HL-60/S4 treated with retinoic acid at 250 ng/mL for 4 days and 3 days (cell line): ENCODE results near the gene ITPA.
"Not testable (repeated sequence)": the region's sequence is repeated elsewhere in the genome, so short reads cannot be mapped to it uniquely, and the experiment has no call there.

Experiments used
- in situ Hi-C: fragments of 300-500 bp; cut with MboI; formaldehyde crosslinking; loops from 2 replicates; pipeline ENCODE4 v1.7.0; 2022; ENCODE audit warnings: low sequenced_read_pairs

ITPA gene

DNA sequence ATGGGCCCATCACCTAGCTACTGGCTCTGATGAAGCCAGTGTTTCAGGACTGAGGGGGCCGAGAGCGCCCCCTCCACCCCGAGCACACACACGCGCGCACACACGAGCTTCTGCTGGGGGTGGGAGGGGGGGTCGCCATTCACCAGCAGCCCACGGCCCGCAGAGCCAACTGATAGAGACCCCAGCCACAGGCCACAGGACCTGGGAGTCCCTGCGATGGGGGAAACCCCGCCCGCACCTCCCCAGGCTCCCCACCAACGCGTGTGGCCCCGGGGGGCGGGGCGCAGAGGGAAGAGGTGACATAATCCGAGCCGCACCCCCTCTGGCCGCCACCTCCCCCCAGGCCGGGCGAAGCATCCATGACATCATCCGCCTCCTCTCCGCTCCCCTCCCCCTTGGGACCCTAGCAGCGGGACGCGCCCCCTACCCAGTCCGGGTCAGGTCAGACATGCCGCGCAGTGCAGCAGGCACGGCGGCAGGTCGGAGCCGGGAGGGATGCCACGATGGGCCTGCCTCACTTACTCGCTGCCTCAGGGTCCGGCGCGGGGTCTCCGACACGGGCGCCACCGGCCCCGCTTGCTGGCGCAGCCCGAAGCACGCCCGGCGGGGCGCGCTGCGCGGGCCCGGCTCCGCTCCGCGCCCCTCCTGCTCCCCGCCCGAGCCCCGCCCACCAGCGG, 36.2 kb upstream of the ITPA start, which contains the start of gene LZTS3:
Gene LZTS3 (minus strand): TSS at position 617 of the 677 bp plus-strand sequence. CDS start 6,386 bp downstream, outside the sequence.
- in situ Hi-C loops, result no loop called here

DNA sequence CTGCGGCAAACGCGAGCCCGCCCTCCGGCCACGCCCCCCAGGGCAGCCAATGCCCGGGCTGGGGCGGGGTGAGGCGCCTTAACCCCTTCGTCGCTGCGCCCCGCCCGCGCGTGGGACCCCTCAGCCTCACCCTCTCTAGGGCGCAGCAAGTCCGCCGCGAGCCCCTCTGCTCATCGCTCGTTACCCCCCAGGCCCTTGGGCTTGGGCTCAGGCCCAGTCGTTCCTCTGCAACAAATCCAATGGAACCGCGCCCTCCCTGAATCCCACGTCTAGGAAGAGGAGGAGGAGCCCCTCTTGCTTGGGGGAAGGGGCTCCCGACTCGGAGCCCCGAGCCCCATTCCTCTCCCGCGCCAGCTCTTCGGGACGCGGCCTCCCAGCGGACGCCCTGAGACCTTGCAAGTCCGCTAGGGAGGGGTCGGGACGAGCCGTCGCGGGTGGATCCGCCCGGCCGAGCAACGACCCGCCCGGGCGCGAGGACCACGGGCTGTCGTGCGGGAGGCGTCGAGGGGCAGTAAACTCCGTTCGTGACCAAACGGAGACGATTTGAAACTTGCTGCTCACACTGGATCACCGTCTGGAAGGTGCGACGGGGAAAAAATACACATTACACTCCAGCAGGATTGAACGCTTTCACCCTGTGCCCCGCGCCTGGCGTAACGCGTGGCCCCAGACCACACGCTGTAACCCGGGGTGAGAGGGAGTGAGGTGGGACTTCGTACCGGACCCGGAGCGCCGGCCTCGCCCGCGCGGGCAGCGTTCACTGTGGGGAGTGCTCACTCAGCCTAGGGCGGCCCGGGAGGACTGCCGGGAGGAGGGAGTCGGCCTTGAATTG, 35.5 kb upstream of the ITPA start:
- in situ Hi-C loops, result no loop called here

DNA sequence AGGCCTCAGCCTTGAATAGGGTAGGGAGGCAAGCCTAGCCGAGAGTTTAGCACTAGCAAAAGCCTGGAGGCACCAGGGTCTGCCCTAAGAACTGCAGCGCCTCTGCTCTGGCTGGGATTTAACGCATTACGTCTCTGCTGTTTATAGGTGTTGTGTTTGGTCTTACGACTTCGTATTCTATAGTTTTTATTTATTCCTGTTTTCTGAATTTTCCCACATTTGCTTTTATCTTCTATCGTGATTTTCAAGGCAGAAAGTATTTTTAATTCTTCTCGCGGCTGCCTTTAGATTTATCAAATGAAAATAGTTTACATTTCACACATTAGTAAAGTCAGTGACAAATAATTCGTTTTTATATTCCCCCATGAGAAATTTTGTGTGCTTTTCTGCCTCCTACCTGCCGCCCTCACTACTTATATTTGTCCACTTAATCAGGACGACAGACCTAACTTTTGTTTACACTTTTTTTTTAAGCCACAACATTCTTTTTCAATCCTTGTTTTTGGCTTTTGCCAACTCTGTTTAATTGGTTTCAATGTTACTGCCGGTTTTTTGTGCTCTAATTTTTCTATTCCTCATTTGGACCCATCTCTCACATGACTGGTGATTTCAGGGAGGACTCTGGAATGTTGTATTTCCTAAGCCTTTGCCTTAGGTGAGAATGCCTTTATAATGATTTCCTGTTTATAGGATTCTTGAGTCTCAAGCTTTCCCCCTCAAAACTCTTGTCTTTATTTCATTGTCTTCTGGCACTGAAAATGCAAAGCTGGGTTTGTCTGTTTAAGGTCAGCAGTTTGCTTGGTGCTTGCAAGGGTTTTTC, 34.6 kb upstream of the ITPA start:
- in situ Hi-C loops, result no loop called here

DNA sequence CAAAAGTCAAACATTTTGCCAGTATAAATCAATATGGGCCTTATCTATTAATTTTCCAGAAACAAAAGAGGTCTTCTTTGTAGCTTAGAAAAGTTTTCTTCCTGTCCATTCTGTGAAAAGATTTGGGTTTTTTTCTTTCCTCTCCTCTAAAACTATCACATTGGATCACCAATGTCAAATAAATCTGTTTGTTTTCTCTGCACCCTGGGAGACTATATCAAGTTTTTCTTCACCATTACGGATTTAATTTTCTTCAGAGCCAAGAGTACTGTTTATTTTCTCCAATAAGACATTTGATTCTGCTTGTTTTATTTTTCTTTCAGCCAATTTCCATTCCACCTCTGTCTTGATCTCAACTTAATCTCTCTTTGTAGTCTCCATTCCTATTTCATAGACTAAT, 34.0 kb upstream of the ITPA start:
- in situ Hi-C loops, result no loop called here

DNA sequence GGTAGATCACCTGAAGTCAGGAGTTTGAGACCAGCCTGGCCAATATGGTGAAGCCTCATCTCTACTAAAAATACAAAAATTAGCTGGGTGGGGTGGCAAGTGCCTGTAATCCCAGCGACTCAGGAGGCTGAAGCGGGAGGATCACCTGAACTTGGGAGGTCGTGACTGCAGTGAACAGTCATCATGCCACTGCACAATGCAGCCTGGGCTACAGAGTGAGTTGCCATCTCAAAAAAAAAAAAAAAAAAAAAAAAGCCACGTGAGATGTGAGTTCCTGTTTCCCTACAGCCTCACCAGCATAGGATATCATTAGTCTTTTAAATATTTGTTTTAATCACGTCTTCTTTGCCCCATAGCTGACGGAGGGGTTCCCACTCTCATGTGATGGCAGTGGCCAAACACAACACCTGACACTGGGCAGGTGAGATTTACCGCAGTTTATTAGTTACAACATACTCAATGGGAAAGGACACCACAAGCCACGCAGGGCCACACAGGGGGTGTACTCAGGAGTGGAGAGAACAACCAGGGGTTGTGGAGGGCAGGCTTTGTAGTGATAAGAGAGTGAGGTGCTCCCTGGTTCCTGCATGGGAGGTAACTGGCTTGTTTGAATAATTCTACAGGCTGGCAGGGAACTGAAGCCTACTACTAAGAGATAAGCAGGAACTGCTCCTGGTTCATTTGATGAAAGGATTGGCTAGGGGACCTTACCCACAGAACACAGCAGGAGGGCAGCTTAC, 31.4 kb upstream of the ITPA start:
- in situ Hi-C loops, result no loop called here

DNA sequence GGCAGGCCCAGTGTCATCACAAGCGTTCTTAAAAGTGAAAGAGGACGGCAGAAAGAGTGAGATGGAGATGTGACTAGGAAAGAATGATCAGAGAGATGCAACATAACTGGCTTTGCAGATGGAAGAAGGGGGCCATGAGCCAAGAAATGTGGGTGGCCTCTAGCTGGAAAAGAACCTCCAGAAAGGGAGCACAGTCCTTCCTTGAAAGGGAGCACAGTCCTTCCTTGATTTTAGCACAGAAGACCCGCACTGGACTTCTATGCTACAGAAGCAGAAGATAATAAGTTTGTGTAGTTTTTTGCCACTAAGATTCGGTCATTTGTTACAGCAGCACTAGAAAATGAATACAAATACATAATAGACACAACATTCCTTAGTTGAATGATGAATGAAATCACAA, 29.0 kb upstream of the ITPA start:
- in situ Hi-C loops, result no loop called here

DNA sequence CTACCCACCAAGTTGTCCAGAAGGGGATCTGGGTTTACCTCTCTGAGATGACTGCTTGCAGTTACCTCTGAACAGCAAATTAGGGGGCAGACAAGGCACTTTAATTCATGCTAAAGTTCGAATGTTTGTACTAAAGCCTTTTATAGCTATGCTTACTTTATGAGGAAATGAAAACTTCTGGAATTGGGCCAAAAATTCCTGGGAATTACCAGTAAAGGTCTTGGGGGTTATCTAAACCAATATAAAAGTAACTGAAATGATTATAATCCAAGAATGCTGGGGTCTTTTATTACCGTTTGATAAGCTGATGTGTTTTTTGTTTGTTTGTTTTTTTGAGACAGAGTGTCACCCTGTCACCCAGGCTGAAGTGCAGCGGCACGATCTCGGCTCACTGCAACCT, 28.0 kb upstream of the ITPA start:
- in situ Hi-C loops, result no loop called here

DNA sequence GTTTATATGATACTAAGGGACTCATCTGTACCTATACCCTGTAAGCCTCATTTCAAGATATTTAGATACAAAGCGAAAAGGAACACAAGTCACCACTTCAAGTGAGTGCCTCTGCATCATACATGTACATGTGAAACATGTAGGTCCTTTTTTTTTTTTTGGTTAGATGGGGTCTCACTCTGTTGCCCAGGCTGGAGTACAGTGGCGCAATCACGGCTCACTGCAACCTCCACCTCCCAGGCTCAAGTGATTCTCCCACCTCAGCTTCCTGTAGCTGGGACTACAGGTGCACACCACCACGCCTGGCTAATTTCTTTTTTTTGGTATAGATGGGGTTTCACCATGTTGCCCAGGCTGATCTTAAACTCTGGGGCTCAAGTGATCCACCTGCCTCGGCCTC, 26.9 kb upstream of the ITPA start:
- in situ Hi-C loops, result not testable (repeated sequence)

DNA sequence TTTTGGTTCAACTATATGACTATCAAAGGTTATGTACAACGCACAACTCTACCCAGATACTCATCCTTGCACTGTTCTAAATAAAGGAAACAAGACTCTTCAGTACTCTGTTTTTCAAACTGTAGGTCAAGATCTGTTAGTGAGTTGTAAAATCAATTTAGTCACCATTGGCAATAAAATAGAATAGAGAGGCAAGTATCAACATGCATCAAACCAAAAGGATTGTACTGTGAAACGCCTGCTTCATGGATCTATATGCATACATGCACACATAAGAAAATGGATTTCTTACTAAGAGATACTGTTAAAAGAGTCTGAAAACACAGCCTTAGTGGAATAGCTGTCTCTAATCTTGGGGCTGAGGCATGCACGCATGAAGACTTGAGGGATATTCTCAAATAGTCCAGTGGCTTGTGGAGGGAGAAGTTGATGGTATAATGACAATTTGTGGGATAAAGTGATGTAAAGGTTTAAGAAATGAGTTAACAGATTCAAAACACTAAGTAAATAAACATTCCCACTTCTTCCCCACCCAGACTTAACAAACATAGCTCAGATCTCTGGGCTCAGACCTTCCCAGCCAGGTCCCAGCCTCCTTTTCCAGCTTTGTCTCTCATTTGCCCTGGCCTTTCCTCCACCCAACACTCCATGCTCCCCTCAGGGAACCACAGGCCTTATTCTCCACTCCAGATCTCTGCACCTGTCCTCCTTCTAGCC, 25.2 kb upstream of the ITPA start:
- in situ Hi-C loops, result no loop called here

DNA sequence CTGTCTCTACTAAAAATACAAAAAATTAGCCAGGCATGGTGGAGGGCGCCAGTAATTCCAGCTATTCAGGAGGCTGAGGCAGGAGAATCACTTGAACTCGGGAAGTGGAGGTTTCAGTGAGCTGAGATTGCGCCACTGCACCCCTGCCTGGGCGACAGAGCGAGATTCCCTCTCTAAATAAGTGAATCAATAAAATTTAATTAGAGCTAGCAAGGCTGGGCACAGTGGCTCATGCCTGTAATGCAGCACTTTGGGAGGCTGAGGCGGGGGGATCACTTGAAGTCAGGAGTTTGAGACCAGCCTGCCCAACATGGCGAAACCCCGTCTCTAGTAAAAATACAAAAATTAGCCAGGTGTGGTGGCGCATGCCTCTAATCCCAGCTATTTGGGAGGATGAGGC, 21.4 kb upstream of the ITPA start:
- in situ Hi-C loops, result not testable (repeated sequence)

DNA sequence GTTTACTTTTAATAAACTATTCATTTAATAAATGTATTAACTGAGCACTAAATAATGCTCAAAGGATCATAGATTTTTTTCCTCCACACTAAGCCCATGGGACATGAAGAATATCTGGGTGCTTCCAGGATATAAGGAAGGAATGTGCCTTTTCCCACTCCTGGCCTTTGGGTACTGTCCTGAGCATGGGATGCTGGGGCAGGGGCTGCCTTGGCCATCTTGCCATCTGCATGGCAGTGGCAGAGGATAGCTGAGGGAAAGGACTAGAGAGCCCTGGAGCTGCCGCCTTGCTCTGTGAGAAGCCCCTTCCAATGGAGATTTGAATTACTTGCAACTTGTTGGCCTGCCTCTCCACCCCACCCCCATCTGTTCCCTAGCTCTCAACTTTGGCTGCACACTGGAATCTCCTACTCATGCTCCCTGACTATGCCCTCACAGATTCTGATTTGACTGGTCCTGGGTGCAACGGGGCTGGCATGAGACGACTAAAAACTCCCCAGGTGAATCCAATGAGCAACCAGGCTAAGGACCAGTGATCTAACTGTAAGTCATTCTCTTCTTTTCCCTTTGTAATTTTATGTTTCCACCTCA, 20.4 kb upstream of the ITPA start:
- in situ Hi-C loops, result no loop called here

DNA sequence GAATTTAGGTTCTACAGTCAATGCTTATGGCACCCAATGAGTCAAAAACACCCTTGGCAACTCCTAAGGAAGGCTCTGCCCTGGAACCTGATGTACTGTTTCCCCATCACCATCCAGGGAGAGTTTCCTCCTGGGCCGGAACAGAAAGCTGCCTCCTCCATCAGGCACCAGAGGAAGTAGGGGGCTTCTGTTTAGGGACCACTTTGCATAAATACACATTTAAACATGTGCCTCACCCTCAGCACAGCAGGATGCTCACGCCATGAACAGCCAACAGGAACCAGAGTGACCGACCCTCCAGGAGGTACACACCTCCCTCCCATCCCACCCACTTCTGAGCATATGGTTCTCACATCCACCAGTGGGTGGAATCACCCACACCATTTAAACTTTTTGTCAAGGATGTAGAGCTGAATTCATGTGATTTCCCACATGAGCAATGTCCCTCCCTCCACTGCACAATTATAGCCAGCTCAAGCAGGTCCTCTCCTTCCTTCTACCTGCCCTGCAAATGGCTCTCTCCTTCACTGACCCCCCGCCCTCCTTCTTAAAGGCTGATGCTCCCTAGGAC, 19.7 kb upstream of the ITPA start:
- in situ Hi-C loops, result no loop called here

DNA sequence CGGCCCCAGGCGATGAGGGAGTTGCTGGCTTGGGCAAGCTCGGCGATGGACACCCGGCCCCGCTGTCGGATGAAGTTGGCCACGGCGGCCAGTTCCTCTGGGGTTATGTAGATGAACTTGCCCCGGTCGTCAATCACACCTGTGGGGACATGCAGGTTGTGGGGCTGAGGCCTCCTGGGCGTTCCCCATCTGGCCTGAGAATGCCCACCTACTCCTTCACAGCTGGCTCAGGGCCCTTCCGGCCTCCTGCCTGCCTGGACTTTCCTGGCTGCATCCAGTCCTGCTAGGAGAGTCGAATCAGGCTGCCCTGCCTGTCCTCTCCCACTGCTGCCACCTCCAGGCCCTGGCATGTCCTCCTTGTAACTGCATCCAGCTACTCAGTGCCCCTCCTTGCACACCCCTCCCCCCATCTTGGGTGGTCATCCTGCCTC, 18.6 kb upstream of the ITPA start:
- in situ Hi-C loops, result no loop called here

DNA sequence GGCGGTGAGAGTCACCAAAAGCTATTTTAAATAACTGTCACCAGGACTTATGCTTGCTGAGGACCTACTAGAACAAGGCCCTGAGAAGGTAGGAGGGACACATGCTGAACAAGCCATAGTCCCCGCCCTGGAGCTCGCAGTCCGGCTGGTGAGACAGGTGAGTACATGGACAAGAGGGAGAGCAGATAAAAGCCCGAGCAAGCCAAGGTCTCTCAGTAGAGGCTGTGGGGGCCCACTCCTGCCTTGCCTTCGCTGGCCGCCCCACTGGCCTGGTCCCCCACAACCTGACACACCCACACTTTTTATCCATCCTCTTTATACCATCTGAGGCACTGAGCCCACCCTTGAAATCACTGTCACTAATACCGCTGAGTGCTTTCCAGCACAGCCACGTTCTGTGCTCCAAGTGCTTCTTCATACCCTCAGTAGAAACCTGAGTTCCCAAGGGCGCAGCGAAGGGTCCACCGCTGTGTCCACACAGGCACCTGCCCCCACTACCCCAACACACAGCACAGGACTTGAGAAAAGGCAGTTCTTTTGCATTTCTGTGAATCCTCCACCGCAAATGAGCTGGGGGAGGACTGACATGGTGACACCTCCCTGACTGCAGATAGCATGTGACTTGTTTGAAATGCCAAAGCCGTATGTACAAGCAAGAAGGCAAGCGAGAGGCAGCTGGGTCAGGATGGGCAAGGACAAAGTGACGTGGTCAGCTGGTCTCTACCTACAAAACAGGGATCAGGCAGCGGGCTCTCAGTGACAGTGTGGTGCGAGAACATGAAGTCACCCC, 16.9 kb upstream of the ITPA start:
- in situ Hi-C loops, result no loop called here

DNA sequence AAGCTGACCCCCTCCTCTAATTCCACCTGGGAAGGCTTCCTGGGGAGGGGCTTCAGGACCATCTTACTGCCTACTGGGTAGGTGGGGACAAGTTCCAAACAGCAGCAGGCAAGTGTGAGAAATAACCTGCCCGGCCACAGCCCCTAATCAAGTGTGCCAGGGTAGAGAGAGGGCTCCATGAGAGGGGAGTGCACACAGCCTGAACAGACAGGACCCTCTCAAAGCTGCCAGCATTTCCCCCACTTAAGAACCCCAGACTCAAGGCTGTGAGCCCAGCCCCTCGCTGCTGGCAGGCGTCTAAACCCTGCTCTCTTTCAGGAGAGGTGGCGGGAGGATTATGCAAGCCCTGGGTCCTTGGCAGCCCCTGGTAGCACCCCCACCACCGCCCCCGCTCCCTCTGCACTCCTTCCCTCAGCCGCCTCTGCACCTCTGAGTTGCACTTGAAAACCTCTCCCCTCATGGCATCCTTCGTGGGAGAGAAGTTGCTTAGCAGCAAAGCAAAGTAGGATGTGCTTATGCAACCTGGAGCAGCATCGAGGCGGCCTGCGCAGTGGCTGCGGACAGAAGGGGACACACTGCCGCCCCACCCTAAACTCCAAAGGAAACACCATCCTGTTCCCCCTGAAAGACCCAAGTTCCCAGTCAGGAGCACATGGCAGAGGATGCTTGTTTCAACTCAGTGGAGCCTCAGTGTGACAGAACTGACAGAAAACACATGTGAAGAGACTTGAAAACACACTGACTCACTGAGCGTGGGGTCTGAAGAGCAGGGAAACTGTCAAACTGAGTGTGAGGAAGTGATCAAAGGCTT, 15.3 kb upstream of the ITPA start:
- in situ Hi-C loops, result no loop called here

DNA sequence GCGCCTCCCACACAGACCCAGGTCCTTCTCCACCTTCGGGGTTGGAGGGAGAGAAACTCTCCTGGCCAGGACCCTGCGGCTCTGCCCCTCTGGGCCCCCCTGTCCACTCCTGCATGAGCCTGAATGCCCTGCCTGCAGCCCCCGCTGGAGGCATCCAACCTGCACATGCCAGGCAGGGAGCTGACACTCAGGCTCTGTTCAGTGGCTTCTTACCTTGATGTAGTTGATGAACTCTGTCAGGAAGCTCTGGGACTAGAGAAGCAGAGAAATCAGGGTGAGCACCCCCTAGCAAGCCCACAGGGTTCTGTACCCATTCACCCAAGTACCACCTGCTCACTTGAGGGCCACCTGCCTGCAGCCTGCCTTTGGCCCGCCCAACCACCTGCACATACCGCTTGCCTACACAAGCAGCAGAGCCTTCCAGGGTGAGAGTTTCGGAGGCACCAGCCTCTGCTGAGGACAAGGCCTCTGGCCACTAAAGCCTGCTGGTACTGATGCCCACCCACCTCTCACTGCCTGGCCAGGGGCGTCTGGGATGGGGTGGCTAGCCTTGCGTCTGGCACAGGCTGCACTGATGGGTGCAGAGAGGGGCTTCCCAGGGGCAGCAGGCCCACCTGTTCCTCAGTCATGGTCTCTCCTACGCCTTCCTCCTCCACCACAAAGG, 14.5 kb upstream of the ITPA start:
- in situ Hi-C loops, result no loop called here

DNA sequence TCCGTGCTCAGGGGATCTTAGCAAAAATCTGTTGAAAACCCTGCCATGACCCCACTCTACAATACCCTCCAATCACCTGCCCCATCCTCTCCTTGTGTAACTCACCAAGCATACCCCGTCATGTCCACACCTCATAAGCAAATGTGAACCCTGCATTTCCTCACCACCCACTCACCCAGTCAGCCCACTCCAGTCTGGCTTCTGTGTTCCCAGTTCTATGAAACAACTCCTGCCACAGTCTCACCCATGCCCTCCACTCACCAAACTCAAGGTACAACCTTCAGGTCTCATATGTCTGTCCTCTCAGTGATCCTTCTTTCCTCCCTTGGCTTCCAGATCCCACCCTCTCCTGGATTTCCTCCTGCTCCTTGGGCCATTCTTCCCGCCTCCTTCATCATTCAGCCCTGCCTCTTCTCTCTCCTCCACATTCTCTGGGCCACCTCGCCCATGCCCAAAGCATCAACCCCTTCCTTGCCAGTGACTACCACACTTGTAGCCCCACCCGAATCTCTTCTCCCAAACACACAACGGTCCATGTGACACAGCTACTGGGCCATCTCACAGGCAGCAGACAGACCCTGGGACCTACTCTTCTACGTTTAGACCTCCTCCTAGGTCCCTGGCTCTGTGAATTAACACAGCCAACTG, 13.6 kb upstream of the ITPA start:
- in situ Hi-C loops, result no loop called here
